ENCODE results near the gene UQCRHL.

DNA sequence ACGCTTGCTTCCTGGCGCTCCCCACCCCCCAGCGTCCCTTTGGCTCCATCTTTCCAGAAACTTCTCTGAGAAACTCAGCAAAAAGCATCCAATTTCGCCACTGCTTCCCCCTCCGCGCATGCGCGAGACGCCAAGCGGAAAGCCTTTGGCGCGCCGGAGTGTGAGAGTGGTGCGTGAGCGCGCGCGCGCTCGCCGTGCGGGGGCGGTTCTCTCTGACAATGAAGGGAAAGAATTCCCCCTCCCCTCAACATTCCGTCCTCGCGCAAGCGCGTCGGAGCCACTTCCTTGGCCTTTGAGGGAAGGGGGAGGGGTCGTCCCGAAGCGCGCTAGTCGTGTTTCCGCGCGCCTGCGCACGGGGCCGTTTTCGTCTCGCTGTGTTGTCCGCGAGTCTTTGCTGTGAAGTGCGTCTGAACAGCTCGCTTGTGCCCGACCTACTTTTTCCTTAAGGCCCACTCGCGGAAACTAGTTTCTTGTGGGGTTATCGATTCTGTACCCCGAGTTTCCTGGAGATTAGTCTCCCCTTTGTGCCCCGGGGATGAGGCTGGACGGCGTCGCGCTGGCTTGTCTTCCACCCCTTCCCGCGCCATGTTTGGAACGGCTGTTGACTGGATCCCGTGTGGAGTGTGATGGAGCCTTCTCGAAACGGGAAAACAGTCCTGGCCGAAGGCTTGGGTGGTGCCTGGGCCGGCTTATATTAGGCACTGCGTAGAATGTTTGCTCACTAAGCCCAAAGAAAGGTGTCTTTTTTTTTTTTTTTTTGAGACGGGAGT, 28.5 kb upstream of the UQCRHL start:
- TF ChIP-seq, protein P1, sequence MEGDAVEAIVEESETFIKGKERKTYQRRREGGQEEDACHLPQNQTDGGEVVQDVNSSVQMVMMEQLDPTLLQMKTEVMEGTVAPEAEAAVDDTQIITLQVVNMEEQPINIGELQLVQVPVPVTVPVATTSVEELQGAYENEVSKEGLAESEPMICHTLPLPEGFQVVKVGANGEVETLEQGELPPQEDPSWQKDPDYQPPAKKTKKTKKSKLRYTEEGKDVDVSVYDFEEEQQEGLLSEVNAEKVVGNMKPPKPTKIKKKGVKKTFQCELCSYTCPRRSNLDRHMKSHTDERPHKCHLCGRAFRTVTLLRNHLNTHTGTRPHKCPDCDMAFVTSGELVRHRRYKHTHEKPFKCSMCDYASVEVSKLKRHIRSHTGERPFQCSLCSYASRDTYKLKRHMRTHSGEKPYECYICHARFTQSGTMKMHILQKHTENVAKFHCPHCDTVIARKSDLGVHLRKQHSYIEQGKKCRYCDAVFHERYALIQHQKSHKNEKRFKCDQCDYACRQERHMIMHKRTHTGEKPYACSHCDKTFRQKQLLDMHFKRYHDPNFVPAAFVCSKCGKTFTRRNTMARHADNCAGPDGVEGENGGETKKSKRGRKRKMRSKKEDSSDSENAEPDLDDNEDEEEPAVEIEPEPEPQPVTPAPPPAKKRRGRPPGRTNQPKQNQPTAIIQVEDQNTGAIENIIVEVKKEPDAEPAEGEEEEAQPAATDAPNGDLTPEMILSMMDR (IDR thresholded peaks at IDR 0.05), result no peak
- TF ChIP-seq EZH2 (IDR thresholded peaks at IDR 0.05; ENCODE audit: borderline replicate concordance, insufficient read depth, low read depth, low read length, poor library complexity, severe bottlenecking), result no peak
